GM10248 (cell line): ENCODE measurements around the gene SMARCA5.

Experiments
- CTCF ChIA-PET: fragments of 300-600 bp; sonication (Branson Sonifier 250); formaldehyde crosslinking; extraction: SDS; loops from one replicate; lab custom pipeline; 2021; ENCODE audit warnings: antibody characterized with exemption; lab: Yijun Ruan, JAX
- POLR2A ChIA-PET: fragments of 350-650 bp; sonication (Branson Sonifier 250); formaldehyde crosslinking; extraction: SDS; loops from one replicate; lab custom pipeline; 2020; ENCODE audit warnings: antibody characterized with exemption; lab: Yijun Ruan, JAX
- DNase-seq: peaks from one replicate; pipeline ENCODE4 v3.0.0; 2012; ENCODE audit errors: extremely low spot score
- TF ChIP-seq, protein P1 (sequence below): IDR thresholded peaks from 2 replicates; pipeline ENCODE4 v1.5.1; 2012; ENCODE audit warnings: mild to moderate bottlenecking, low read depth; ENCODE audit errors: extremely low read depth, missing control alignments, control extremely low read depth

Gene SMARCA5

DNA sequence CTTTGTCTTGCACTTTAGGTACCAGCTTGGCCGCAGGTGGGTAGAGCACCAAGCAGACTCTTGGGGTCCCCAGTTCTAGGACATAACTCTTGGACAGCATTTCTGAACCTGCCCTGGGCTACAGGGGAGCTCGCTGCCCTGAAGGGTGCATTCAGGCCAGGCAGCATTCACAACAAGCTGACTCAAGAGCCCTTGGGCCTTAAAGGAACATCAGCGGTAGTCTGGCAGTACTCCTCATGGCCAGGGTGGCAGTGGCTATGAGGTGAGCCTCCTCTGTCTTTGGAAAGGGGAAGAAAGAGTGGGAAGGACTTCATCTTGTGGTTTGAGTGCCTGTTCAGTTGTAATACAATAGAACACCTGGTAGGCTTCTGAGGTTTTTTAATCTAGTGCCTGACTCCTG lies 24.8 kb upstream of the SMARCA5 start:
- CTCF ChIA-PET = no interaction called here
- TF ChIP-seq, protein P1, sequence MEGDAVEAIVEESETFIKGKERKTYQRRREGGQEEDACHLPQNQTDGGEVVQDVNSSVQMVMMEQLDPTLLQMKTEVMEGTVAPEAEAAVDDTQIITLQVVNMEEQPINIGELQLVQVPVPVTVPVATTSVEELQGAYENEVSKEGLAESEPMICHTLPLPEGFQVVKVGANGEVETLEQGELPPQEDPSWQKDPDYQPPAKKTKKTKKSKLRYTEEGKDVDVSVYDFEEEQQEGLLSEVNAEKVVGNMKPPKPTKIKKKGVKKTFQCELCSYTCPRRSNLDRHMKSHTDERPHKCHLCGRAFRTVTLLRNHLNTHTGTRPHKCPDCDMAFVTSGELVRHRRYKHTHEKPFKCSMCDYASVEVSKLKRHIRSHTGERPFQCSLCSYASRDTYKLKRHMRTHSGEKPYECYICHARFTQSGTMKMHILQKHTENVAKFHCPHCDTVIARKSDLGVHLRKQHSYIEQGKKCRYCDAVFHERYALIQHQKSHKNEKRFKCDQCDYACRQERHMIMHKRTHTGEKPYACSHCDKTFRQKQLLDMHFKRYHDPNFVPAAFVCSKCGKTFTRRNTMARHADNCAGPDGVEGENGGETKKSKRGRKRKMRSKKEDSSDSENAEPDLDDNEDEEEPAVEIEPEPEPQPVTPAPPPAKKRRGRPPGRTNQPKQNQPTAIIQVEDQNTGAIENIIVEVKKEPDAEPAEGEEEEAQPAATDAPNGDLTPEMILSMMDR = no peak
- DNase-seq = no peak
- POLR2A ChIA-PET = no interaction called here

DNA sequence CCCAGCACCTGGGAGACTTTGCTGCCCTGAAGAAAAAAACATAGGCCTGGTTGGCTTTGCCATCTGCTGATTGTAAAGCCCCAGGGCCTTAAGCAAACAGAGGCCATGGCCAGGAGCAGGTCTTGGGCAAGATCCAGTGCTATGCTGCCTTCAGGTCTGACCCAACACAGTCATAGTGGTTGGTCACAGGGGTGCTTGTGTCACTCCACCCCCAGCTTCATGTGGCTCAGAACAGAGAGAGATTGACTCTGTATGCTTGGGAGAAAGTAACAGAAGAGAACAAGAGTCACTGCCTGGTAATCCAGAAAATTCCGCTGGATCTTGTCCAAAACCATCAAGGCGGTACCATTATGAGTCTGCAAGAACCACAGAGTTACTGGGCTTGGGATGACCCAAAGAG lies 24.4 kb upstream of the SMARCA5 start:
- TF ChIP-seq, protein P1 = no peak
- DNase-seq = no peak
- CTCF ChIA-PET = interaction anchor here (1.2 to 1.3 kb wide), 2 partner anchors 21 to 23 kb away, joined by 3 to 5 read pairs; no protein-coding TSS in a partner anchor
- POLR2A ChIA-PET = no interaction called here

DNA sequence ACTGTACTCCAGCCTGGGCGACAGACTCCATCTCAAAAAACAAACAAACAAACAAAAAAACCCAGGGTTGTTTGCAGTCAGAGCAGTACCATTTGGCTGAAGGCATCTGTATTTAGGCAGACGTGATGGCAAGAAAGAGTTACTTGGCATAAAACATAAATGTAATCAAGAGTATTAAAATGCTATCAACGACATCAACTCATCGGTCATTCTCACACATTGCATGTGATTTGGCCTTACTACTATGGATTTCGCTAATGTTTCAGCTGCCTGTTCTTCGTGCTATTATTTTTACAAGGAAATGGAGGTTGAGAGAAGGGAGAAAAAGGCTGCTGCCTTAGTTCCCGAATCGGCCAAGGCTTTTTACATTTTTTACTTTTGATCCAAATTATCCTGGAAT lies 15.5 kb upstream of the SMARCA5 start:
- CTCF ChIA-PET = no interaction called here
- TF ChIP-seq, protein P1 = no peak
- DNase-seq = no peak
- POLR2A ChIA-PET = no interaction called here

DNA sequence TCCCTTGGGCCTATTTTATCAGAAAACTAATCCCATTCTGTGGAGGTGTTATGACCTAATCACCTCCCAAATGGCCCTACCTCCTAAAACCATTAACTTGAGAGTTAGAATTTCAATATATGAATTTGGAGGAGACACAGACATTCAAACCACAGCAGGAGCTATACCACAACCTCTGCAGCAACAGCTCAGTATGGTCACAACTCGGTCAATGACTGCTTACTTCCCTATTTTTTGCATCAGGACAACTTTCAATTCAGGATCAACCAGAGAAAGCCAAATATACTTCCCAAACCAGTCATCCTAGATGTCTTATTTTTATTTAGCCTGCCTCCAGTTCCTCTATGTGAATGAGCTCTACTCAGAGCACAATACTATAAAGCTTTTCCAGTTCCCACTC lies 11.3 kb upstream of the SMARCA5 start:
- TF ChIP-seq, protein P1 = no peak
- ChIA-PET POLR2A (interaction anchor here (0.5 kb wide), 1 partner anchor 14 kb away, joined by 6 read pairs; no protein-coding TSS in a partner anchor), CTCF (interaction anchor here (0.8 to 1.7 kb wide), 5 partner anchors 9 to 1144 kb away, joined by 3 to 7 read pairs (median 3); no protein-coding TSS in a partner anchor)
- DNase-seq = no peak

DNA sequence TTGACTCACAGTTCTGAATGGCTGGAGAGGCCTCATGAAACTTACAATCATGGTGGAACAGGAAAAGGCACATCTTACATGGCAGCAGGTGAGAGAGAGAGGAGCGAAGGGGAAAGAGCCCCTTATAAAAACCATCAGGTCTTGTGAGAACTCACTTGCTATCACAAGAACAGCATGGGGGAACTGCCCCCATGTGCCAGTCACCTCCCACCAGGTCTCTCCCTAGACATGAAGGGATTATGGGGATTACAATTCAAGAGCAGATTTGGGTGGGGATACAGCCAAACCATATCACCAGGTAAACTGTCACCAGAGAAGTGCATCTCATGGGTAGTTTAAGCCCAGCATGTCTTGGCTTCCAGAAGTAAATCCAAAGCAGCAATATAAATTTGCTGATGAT lies 7.5 kb upstream of the SMARCA5 start:
- DNase-seq = no peak
- TF ChIP-seq, protein P1 = no peak
- ChIA-PET POLR2A (no interaction called here), CTCF (no interaction called here)

DNA sequence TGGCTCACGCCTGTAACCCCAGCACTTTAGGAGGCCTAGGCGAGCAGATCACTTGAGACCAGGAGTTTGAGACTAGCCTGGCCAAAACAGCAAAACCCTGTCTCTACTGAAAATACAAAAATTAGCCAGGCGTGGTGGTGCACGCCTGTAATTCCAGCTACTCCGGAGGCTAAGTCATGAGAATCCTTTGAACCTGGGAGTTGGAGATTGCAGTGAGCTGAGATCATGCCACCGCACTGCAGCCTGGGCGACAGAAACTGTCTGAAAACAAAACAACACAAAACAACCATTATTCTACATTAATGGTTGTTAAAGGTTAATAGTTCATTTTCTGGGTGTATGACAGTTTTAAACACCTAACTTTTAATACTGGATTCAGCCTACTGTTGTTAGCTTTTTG lies 1.6 kb upstream of the SMARCA5 start:
- ChIA-PET CTCF (interaction anchor here (1.1 to 2.1 kb wide), 5 partner anchors 9 to 137 kb away, joined by 3 to 7 read pairs (median 3); no protein-coding TSS in a partner anchor), POLR2A (no interaction called here)
- TF ChIP-seq, protein P1 = no peak
- DNase-seq = no peak

DNA sequence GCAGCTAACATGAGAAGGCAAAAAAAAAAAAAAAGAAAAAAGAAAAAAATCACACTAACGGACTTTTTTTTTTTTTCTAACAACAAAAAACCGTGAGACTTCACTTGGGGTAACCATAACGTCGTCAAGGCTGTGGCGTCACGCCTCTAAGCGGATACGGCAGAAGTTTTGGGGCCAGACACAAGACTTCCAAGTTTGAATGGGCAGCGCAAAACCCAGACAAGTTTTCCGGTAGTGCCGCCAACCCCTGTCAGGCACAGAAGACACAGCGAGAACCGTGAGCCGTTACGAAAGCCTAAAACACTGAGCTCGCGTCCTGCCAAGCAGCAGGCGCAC lies 556 bp upstream of the SMARCA5 start:
- POLR2A ChIA-PET = no interaction called here
- CTCF ChIA-PET = interaction anchor here (1.4 kb wide), 3 partner anchors 23 to 138 kb away, joined by 3 to 4 read pairs (median 3); no protein-coding TSS in a partner anchor

More for the DNA sequence above, 556 bp upstream of the SMARCA5 start:
- DNase-seq = no peak
- TF ChIP-seq, protein P1 = no peak
